Vagina (tissue), 2 donors: Measurements from ENCODE around the gene ECM1.

Experiments
- CTCF ChIP-seq, 3 experiments: fragments of 450-650 bp in 2 of 3; fragments of 200-600 bp in 1 of 3; sonication (generic) in 1 of 3; IDR thresholded peaks; one replicate each; pipeline ENCODE4 v1.5.1; 2017 to 2019; ENCODE audit warnings: antibody characterized with exemption in 3 of 3, mild to moderate bottlenecking in 2 of 3, moderate library complexity in 2 of 3
- POLR2AphosphoS5 ChIP-seq, 2 donors: sonication (generic); formaldehyde crosslinking; IDR thresholded peaks; one replicate each; pipeline ENCODE4 v1.9.0; 2017; ENCODE audit warnings: antibody characterized with exemption in 2 of 2, mild to moderate bottlenecking in 2 of 2, low read depth in 1 of 2; ENCODE audit not compliant: insufficient read depth in 1 of 2

- TF ChIP-seq CTCF (IDR thresholded peaks at IDR 0.05) = no peak
- TF ChIP-seq POLR2AphosphoS5 (IDR thresholded peaks at IDR 0.05; ENCODE audit: insufficient read depth in 1 of 2, low read depth in 1 of 2) = no peak
These were observed 23.5 kb upstream of the ECM1 start for GRCh38 chr1:150484431-150484830.
